Testis (tissue), 3 donors: ENCODE data around the gene TMOD2. TPM values are rescaled to one million over a fixed set of nuclear protein-coding genes. Genes with fewer than 3 reads are reported as not detected.

ENCODE experiments used
- DNase-seq: peaks from one replicate; pipeline ENCODE4 v3.0.0-alpha.2; 2019
- H3K27ac ChIP-seq, 2 donors: fragments of 200-600 bp; sonication (generic); one replicate each; pipeline ENCODE4 v1.5.1; 2019
- H3K27me3 ChIP-seq: fragments of 200-600 bp; sonication (generic); one replicate; pipeline ENCODE4 v1.5.1; 2019
- H3K36me3 ChIP-seq: fragments of 200-600 bp; sonication (generic); one replicate; pipeline ENCODE4 v1.5.1; 2017; ENCODE audit warnings: low read depth; ENCODE audit errors: missing control alignments
- H3K4me1 ChIP-seq: fragments of 200-600 bp; sonication (generic); one replicate; pipeline ENCODE4 v1.5.1; 2019
- H3K4me3 ChIP-seq, 2 donors: fragments of 200-600 bp; sonication (generic); one replicate each; pipeline ENCODE4 v1.5.1; 2017 to 2019
- H3K9me3 ChIP-seq: fragments of 200-600 bp; sonication (generic); one replicate; pipeline ENCODE4 v1.5.1; 2017
- POLR2A ChIP-seq: fragments of 450-650 bp; IDR thresholded peaks from one replicate; pipeline ENCODE4 v1.6.1; 2017; ENCODE audit warnings: antibody characterized with exemption, mild to moderate bottlenecking, moderate library complexity
- WGBS, 2 donors: methylation state at CpG; one replicate each; pipeline ENCODE4 v1.1.5; 2018; 5-methylcytosine and 5-hydroxymethylcytosine counted together
- intact Hi-C: fragments of 100-400 bp; cut with DNase I; formaldehyde crosslinking; loops from one replicate; pipeline ENCODE4 v1.15.1; 2023; ENCODE audit warnings: low total_unique reads
- polyA plus RNA-seq: library from polyadenylated mRNA; stranded (reverse); fragments of 350-450 nt; fragmentation: Illumina TruSeq; extraction: RNeasy Lipid Tissue Mini Kit (QIAGEN cat#74804); gene quantifications from one replicate; pipeline ENCODE4 v1.2.3, GENCODE V29; 2014; ENCODE audit warnings: low read depth, low replicate concordance; ENCODE audit not compliant: insufficient read depth
- total RNA-seq, 2 donors: library from RNA; depleted of rRNA; stranded (reverse); fragments of >200 nt; gene quantifications; one replicate each; pipeline ENCODE4 v1.2.3, GENCODE V29; 2016
- TF ChIP-seq, protein P1 (sequence below), 3 experiments: fragments of 450-650 bp in 2 of 3; fragments of 200-600 bp in 1 of 3; sonication (generic) in 1 of 3; IDR thresholded peaks; one replicate each; pipeline ENCODE4 v1.5.1; 2016 to 2019; ENCODE audit warnings: antibody characterized with exemption in 3 of 3, mild to moderate bottlenecking in 2 of 3, moderate library complexity in 1 of 3

The TMOD2 gene
- total and polyA plus RNA-seq, 3 donors from 2014 or later: 5.8 to 6.4 (median 5.9) TPM

DNA sequence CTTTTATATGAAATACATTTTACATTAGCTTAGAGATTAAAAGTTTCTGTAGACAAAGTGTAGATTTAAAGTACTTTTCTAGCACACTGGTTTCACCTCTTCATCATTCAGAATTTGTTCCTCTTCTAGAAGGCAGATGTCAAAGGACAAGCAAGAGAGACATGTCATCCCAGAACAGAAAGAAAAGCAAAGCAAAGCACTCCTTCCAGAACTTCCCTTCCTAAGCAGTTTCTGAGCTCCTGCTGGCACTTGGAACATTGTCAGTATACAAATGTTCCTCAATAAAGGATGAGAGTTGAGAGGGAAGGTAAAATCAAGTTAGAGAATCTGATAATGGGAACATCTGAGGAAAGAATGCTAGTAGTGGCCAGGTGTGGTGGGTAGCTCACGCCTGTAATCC lies 104.2 kb downstream of the TMOD2 start:
- H3K27ac ChIP-seq: no peak overlapping the region
- no peak for TF ChIP-seq POLR2A
- TF ChIP-seq, protein P1, sequence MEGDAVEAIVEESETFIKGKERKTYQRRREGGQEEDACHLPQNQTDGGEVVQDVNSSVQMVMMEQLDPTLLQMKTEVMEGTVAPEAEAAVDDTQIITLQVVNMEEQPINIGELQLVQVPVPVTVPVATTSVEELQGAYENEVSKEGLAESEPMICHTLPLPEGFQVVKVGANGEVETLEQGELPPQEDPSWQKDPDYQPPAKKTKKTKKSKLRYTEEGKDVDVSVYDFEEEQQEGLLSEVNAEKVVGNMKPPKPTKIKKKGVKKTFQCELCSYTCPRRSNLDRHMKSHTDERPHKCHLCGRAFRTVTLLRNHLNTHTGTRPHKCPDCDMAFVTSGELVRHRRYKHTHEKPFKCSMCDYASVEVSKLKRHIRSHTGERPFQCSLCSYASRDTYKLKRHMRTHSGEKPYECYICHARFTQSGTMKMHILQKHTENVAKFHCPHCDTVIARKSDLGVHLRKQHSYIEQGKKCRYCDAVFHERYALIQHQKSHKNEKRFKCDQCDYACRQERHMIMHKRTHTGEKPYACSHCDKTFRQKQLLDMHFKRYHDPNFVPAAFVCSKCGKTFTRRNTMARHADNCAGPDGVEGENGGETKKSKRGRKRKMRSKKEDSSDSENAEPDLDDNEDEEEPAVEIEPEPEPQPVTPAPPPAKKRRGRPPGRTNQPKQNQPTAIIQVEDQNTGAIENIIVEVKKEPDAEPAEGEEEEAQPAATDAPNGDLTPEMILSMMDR (IDR thresholded peaks at IDR 0.05): no peak
- WGBS, 2 donors: 93 to 100% methylated on average over 1 of the region's 1 CpG

DNA sequence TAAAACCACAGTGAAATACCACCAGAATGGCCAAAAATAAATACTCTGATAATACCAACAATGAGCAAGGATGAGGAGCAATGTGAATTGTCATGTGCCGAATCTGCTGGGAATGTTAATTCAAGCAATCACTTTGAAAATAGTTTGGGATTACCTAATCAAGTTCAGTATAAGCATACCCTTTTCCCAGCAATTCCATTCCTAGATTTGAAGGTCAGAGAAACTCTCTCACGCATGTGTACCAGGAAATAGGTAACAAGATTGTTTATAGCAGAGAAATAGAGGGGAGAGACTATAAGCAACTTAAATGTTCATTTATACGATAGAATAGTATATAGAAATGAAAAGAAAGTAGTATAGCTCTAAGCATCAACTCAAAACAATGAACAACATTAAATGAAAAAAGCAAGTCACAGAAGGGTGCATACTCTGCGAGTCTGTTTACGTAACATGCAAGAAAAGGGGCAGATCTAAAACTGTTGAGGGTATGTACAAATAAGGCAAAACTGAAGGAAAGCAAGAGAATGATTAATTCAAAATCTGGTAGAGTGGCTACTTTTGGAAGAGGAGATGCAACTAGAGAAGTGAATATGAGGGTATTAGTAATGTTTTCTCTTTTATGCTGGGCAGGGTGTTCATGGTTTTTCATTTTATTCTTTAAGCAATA lies 105.5 kb downstream of the TMOD2 start:
- Histone ChIP-seq H3K9me3 (no peaks in the 10 kb centered on the region), H3K27ac (no peak overlapping the region), H3K27me3 (no peaks in the 10 kb centered on the region), H3K36me3 (no peaks in the 10 kb centered on the region), H3K4me1 (no peaks in the 10 kb centered on the region), H3K4me3 (no peak overlapping the region)
- intact Hi-C loops: no loop called here
- TF ChIP-seq, protein P1 (IDR thresholded peaks at IDR 0.05): no peak
- TF ChIP-seq POLR2A: no peak
- 89 to 93% methylated on average over 5 of the region's 5 CpGs for WGBS, 2 donors
- DNase-seq: no peak

More for the DNA sequence above, 104.2 kb downstream of the TMOD2 start:
- Histone ChIP-seq H3K4me3 (no peak overlapping the region), H3K9me3 (no peaks in the 10 kb centered on the region), H3K4me1 (no peaks in the 10 kb centered on the region), H3K27me3 (no peaks in the 10 kb centered on the region), H3K36me3 (no peaks in the 10 kb centered on the region)
- intact Hi-C loops: no loop called here
- no peak for DNase-seq

DNA sequence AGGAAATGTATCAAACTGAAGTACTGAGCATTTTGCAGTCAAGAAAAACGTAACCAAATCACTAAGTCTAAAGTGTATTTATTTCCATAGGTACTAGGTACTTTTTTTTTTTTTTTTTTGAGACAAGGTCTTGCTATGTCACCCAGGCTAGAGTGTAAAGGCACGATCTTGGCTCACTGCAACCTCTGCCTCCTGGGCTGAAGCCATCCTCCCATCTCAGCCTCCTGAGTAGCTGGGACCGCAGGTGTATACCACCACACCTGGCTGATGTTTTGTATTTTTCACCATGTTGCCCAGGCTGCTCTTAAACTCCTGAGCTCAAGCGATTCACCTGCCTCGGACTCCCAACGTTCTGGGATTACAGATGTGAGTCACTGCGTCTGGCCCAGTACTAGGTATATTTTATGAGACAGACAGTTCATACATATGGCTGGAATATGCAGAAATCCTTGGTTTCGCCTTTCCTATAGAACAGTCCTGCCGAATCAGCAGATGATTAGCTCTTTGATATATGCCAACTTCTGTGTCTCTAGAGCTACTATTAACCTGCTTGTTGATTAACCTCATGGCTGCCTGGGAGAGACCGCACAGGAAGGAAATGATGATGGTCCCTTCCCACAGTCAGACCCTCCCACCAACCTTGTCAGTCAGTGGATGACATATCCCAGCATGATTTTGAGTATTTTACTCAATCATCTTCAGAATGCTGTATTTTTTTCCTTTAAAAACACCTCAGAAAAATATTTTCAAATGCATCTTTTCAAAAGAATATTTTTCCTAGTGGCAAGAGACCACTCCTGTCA lies 110.4 kb downstream of the TMOD2 start:
- no peaks in the 10 kb centered on the region for H3K27me3 ChIP-seq
- no peak for DNase-seq
- H3K4me3 ChIP-seq: no peak overlapping the region
- intact Hi-C loops: no loop called here
- H3K27ac ChIP-seq: no peak overlapping the region
- no peaks in the 10 kb centered on the region for H3K9me3 ChIP-seq
- no peaks in the 10 kb centered on the region for H3K4me1 ChIP-seq
- H3K36me3 ChIP-seq: no peaks in the 10 kb centered on the region
- no peak for TF ChIP-seq POLR2A
- TF ChIP-seq, protein P1 (IDR thresholded peaks at IDR 0.05): no peak
- WGBS, 2 donors: 87 to 91% methylated on average over 10 of the region's 10 CpGs

DNA sequence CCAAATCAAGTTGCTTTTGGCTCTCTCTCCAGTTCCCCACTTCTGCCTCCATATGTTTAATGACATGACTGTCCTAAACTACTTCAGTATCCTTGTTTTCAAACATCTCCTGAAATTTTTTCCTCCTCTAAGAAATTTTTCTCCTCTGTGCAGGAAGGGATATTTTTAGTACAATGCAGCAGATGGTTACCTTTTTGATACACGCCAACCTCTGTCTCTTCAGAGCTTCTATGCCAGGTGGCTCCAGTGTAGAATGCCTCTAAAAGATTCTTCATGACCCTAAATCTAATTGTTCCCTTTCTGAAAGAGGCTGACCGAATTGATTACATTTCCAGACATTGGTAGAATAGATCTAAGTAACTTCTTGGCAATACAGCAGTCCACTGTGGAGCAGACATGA lies 111.7 kb downstream of the TMOD2 start:
- no peaks in the 10 kb centered on the region for H3K4me1 ChIP-seq
- 92 to 93% methylated on average over 2 of the region's 2 CpGs for WGBS, 2 donors
- no peak overlapping the region for H3K4me3 ChIP-seq
- no peaks in the 10 kb centered on the region for H3K27me3 ChIP-seq
- TF ChIP-seq, protein P1 (IDR thresholded peaks at IDR 0.05): no peak
- TF ChIP-seq POLR2A: no peak
- intact Hi-C loops: no loop called here
- no peak overlapping the region for H3K27ac ChIP-seq
- no peaks in the 10 kb centered on the region for H3K9me3 ChIP-seq
- H3K36me3 ChIP-seq: no peaks in the 10 kb centered on the region
- no peak for DNase-seq
